ENCODE data around the gene UIMC1.
"Not testable (repeated sequence)": the region's sequence is repeated elsewhere in the genome, so short reads cannot be mapped to it uniquely, and the experiment has no call there.

The UIMC1 gene

DNA sequence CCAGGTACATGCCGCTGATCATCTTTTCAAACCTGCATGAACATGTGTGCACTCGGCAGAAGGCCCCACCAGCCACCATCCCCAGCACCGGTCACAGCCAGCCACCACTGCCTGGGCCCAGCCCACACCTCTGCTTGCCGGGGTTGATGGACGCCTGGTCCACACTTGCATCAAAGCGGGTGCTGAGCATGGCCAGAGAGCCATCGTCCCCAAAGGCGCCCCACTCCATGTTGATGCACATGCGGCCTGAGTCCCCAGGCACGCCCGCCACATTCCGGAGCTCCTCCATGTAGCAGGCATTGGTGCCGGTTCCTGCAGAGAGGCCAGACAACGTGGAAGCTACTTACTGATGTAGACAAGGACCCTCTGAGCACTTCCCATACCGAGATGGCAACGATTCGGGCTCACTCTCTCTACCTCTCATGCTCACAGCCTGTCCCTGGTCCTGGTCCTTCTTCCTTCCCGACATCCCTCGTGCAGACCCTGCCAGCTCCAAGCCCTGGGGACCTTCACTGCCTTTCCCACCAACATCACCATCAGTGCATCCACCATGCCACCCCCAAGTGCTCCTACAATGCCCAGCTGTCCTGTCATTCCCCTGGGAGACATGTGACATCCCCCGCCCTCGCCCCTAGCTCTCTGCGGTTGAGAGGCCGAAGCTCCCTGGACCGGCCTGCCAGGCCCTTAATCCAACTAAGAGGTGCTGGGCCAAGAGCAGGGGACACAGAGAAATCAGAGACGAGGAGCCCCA, 124.6 kb downstream of the UIMC1 start:
- no peak for DNase-seq

DNA sequence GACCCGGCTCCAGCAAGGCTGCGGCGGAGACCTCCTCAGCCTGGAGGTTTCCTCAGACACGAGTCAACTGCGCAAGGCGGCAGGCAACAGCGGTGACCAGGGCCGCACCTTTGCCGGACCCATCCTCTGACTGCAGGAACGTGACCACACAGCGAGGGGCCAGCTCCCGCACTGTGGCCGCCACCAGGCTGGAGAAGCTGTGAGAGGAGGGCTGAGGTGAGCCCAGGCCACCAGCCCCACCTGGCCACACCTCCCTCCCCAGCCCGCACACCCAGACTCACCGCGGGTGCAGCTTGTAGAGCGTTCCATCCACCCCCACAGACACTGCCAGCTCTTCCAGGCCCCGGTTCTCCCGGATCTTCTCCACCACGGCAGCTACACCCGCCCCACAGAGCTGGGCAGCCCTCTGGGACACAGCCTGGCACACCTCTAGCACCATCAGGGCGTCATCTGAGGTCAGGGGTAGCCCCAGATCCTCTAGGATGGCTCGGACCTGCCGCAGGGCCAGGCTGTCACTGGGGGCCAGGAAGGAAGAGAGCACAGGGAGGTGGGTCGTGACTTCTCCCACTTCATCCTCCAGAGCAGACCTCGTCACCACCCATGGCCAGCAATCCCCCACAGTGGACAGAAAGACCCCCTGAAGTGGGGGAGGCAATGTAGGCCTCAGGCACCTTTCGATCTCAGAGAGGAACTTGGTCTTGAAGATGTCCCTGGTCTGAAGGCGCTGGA, 125.4 kb downstream of the UIMC1 start:
- DNase-seq, result no peak

DNA sequence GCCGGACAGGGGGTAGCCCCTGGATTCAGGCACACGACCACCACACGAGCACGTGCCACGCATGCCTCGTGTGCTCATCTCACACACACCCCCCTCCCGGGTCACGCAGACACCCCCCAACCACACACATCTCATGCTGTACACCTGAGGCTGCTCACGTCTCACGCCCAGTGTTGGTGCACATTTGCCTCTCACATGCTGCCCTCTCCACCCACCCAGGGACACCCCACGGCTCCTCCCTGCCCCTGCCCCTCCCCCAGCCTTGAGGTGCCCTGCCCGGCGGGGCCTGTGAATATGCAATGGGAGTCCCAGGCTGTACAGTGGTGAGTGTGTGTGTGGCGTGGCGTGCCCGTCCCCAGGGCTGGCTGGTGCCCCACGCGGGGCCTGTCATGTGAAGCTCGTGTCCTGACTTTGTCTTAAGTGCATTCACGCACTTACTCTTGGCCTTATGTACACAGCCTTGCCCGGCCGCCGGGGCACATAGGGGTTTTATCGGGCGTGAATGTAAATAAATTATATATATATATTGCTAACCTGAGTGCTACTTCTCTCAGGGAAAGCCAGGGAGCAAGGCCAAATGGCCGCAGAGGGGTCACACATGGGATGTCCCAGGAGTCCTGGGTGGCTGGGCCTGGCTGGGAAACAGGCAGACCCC, 126.1 kb downstream of the UIMC1 start:
- no peak for DNase-seq

DNA sequence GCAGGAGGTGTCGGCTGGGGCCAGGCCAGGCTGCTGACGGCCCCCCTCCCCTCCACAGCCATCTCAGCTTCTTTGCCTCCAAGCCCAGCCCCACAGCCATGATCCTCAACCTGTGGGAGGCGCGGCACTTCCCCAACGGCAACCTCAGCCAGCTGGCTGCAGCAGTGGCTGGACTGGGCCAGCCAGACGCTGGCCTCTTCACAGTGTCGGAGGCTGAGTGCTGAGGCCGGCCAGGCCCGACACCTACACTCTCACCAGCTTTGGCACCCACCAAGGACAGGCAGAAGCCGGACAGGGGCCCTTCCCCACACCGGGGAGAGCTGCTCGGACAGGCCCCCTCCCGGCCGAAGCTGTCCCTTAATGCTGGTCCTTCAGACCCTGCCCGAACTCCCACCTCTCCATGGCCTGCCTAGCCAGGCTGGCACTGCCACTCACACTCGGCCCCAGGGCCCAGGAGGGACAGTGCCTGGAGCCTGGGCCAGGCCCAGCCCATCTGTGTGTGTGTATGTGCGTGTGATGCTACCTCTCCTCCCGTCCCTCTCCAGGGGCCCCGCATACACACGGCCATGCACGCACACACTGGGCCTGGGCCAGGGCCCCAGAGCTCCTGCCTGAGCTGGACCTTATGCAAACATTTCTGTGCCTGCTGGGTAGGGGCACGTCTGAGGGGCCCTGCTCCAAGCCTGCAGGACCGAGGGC, 126.8 kb downstream of the UIMC1 start:
- DNase-seq, result no peak

DNA sequence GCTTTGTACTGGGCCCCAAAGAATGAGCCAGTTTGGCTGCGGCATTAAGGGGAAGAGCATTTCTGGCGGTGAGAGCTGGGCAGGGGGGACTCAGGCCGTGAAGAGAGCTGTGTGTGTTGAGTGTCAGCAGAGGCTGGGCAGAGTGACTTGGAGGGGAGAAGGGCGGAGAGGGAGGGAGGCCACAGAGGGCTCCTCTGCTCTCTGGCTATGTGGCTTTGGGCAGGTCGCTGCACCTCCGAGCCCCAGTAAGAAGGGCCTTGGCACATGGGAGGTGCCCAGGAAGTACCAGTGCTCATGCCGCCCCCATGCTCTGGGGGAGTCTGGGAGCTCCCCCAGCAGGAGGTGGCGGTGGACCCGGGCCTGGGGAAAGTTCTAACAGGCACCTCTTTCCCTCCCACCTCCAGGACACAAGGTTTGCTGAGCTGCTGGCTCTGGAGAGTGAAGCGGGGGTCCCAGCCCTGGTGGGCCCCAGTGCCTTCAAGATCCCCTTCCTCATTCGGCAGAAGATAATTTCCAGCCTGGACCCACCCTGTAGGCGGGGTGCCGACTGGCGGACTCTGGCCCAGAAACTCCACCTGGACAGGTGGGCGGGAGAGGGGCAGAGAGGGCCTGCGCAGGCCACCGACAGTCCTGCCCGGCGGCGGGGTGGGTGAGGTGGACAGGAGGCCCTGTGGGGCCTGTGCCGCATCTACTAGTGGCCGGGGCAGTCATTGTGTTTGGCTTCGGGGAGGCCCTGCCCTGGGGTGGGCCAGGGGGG, 127.5 kb downstream of the UIMC1 start:
- no peak for DNase-seq

DNA sequence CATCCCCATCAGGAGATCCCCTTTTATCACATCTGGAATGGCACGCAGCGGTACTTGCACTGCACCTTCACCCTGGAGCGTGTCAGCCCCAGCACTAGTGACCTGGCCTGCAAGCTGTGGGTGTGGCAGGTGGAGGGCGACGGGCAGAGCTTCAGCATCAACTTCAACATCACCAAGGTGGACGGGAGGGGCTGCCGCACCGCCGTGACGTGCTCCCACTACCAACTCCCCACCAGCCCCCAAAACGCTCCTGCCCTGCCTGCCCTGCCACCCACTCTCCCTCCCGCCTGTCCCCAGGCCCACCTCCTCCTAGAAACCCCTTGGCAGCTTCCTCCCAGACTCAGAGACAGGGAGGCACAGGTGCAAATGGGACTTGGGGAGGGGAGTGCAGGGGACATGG, 128.1 kb downstream of the UIMC1 start:
- no peak for DNase-seq

DNA sequence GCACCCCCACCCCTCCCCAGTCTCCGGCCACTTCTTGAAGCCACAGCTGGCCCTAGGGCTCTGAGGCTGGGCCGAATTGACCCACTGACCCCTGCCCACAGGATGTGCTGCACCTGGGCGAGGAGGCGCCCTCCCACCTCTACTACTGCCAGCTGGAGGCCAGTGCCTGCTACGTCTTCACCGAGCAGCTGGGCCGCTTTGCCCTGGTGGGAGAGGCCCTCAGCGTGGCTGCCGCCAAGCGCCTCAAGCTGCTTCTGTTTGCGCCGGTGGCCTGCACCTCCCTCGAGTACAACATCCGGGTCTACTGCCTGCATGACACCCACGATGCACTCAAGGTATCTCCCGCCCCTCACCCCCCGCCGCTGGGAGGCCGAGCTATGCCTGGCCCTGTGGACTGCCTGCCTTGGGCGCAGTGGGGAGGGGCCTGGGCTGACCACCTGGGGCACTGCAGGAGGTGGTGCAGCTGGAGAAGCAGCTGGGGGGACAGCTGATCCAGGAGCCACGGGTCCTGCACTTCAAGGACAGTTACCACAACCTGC, 128.7 kb downstream of the UIMC1 start:
- DNase-seq, result no peak

DNA sequence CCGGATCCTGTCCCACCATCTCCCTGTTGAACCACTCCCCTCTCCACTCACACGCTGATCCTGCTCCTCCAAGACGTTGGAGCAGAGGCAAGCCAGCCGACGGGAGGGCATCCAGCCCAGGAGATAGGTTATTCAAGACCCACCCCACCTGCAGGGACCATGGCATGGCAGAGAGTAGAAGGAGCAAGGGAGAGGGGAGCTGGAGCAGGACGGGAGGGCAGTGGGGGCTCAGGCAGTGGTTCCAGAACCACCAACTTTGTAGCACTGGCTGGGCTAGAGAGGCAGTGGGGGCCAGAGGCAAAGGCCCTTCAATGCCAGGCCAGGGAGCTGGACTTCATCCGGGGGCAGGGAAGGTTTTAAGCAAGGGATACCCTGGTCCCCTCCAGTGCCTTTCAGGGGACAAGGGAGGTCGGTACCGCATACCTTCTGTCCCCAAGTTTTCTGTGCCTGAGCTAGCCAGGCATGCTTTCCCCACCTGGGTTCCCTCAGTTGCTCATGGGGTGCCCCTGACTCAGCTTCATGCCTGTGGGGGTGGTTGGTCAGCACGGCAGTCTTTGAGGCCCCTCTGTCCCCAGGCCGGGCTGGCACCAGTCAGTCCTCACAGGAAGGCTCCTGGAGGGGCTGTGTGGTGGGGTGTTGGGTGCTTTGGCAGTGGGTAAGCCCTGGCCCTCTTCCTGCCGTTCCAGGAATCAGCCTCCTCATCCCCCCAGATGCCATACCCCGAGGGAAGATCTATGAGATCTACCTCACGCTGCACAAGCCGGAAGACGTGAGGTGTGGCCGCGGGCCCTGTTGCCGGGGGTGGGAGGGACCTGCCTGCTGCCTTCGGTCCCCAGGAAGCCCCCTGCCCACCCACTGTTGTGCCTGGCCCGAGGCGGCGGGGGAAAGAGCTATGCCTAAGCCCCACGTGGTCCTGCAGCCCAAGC, 129.8 kb downstream of the UIMC1 start:
- no peak for DNase-seq

DNA sequence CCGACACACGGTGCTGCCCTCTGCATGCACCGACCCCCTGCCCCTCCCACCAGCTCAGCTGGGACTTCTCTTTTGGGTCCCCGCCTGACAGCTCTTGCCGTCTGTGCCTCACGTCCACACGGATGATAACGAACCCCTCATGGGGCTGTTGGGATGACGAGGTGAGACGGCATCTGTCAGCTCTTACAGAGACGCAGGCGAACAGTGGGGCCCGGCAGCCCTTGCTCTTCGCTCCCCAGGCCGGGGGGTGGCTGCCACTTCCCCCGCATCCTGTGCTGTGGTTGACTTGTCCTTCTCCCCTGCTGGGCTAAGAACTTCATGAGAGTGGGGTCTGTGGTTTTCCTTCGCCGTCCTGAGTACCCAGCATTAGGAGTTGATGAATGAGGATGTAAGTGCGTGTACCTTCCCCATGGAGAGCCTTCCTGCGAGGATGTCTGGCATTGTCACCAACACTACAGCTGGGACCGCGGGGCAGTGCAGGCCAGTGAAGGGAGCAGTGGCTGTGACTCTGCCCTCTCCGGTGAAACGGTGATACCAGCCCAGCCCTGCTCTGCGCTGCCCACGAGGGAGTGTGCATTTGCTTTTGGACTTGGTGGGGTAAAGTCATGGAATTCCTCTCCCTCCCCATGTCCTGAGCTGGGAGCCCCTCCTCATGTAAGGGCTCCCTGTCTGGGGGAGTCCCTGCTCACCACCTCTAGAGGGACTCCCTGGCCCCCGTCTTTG, 130.6 kb downstream of the UIMC1 start:
- no peak for DNase-seq

GRCh38 chr5:176875014-176875550, 131.5 kb downstream of the UIMC1 start:
- no peak for DNase-seq

GRCh38 chr5:176874198-176874780, 132.3 kb downstream of the UIMC1 start:
- DNase-seq, result no peak

GRCh38 chr5:176873541-176874172, 132.9 kb downstream of the UIMC1 start:
- no peak for DNase-seq

DNA sequence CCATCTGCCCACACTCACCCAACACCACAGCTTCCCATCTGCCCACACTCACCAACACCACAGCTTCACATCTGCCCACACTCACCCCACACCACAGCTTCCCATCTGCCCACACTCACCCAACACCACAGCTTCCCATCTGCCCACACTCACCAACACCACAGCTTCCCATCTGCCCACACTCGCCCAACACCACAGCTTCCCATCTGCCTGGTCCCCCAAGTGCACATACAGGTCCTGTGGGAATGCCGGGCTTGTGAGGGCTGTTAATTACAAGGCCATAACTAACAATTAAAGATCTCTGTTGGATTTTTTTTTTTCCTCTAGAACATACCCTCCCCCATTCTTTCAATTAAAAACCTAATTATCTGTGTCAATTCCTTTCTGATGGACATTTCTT, 133.6 kb downstream of the UIMC1 start:
- not testable (repeated sequence) for DNase-seq

DNA sequence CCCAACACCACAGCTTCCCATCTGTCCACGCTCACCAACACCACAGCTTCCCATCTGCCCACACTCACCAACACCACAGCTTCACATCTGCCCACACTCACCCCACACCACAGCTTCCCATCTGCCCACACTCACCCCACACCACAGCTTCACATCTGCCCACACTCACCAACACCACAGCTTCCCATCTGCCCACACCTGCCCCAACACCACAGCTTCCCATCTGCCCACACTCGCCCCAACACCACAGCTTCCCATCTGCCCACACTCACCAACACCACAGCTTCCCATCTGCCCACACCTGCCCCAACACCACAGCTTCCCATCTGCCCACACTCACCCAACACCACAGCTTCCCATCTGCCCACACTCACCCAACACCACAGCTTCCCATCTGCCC, 134.0 kb downstream of the UIMC1 start:
- DNase-seq, result not testable (repeated sequence)

- not testable (repeated sequence) for DNase-seq
Measured at GRCh38 chr5:176870644-176871043, 135.9 kb downstream of the UIMC1 start.

DNA sequence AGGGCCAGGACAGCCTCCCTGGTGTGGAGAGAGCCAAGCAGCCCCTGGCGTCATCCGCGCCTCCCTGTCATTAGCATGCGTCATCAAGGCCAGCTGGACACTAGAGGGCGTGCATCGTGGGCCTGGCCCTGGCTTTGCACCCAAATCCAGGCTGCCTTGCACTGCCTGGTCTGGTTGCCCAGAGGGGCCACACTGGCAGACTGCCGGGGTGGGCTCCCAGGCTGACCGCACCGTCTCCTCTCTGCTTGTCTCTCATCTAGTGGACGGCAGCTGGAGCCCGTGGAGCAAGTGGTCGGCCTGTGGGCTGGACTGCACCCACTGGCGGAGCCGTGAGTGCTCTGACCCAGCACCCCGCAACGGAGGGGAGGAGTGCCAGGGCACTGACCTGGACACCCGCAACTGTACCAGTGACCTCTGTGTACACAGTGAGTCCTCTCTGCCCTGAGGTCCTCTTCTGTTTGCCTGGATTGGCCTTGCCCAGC, 136.4 kb downstream of the UIMC1 start:
- no peak for DNase-seq

- no peak for DNase-seq
Measured at GRCh38 chr5:176869501-176870109, 137.0 kb downstream of the UIMC1 start.

DNA sequence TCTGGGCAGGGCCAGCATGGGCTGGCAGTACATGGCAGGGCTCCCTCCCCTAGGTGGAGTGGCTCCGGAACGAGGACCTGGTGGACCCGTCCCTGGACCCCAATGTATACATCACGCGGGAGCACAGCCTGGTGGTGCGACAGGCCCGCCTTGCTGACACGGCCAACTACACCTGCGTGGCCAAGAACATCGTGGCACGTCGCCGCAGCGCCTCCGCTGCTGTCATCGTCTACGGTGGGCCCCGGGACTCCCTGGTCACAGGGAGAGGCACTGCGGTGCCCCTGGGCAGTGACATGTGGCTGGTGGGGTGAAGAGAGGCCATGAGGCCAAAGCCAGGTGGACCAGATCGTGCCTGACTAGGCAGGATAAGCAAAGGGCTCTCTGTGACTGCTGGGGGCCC, 137.8 kb downstream of the UIMC1 start:
- DNase-seq, result no peak

DNA sequence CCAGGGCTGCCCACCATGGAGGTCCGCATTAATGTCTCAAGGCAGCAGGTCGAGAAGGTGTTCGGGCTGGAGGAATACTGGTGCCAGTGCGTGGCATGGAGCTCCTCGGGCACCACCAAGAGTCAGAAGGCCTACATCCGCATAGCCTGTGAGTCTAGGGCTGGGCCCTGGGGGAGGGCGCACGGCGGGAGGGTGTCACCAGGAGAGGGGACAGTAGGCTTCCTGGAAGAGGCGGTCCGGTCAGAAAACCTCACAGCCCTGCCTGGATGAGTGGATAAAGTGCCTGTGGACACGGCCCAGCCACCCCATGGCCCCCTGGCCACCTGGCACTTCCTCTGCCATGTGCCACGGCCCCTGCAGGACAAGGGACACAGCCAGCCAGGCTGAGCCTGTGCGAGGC, 138.5 kb downstream of the UIMC1 start:
- DNase-seq, result no peak
